GM19452 (cell line): ENCODE results near the gene A1BG.
A peak's percentile ranks its signal among the peaks of the same experiment; 100 is the strongest.
"Not testable (repeated sequence)": the region's sequence is repeated elsewhere in the genome, so short reads cannot be mapped to it uniquely, and the experiment has no call there.

Source experiments
- ATAC-seq: cut with Tn5 transposase; IDR thresholded peaks from one replicate; pipeline ENCODE4 v1.9.1; 2021; ENCODE audit not compliant: unreplicated experiment

A1BG gene

DNA sequence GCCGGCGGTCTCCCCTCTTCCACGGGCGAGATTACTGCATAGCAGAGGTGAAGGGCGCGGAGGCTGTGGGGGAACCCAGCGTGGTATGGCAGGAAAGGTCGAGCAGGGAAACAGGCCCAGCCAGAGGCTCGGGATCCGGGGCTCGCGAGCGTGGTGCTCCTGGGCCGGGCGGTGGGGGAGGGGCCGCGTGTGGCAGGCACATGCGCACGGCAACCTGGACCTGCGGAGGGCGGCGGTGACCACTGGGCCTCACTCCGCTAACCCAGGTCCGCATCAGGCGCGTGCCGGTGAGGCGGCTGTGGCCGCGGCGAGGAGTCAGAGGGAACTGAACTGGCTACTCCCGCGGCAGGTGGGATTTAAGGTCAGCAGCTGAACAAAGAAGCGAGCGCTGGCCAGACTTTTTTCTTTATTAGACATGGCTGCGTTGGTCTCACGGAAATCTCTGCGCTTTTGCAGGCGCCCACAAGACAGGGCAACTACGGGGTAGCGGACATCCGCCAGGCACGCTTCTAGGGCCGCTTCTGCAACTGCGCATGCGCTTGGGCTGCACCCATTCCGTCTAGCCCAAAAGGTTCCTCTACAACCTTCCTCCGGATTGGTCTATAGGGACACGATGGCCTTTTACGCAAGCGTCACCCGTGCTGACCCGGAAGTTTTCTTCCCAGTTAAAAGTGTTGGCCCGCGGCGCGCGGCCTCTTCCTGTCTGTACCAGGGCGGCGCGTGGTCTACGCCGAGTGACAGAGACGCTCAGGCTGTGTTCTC lies 33.5 kb upstream of the A1BG start, which contains the start of gene RPS5:
Gene RPS5 (plus strand): TSS at position 694 of the 762 bp plus-strand sequence. CDS start 869 bp downstream, outside the sequence.
- peak; percentile 87 for ATAC-seq

- ATAC-seq = peak; percentile 6
Measured at GRCh38 chr19:58385891-58386575, 32.7 kb upstream of the A1BG start.

GRCh38 chr19:58385313-58385890 lies 32.1 kb upstream of the A1BG start:
- ATAC-seq = no peak

DNA sequence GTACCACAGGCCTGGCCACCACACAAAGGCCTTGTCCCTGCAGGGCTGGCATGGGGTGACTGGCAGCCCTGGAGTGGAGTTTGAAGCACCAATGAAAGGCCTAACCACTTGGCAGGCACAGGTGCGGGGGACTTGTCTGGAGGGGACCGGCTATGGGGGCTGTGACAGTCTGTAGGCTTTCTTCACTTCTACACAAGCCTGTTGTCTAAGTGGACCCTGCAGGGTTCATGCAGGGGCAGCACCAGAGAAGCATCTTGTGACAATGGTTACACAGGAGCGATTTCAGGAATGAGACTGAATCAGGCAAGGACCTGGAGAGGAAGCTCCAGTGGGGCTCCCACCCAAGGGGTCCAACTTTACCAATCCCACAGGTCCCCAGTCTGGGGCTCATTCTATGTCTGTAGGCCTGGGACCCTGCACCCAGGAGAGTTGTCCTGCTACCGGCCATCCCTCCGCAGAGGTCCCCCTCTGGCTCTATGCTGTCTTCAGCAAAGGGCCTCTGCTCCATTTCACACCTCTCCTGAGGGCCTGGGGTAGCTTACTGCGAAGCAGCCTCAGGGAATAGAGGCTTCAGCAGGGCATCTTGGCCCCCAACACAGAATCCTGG lies 29.8 kb upstream of the A1BG start:
- no peak for ATAC-seq

GRCh38 chr19:58381460-58382212 lies 28.3 kb upstream of the A1BG start:
- no peak for ATAC-seq

DNA sequence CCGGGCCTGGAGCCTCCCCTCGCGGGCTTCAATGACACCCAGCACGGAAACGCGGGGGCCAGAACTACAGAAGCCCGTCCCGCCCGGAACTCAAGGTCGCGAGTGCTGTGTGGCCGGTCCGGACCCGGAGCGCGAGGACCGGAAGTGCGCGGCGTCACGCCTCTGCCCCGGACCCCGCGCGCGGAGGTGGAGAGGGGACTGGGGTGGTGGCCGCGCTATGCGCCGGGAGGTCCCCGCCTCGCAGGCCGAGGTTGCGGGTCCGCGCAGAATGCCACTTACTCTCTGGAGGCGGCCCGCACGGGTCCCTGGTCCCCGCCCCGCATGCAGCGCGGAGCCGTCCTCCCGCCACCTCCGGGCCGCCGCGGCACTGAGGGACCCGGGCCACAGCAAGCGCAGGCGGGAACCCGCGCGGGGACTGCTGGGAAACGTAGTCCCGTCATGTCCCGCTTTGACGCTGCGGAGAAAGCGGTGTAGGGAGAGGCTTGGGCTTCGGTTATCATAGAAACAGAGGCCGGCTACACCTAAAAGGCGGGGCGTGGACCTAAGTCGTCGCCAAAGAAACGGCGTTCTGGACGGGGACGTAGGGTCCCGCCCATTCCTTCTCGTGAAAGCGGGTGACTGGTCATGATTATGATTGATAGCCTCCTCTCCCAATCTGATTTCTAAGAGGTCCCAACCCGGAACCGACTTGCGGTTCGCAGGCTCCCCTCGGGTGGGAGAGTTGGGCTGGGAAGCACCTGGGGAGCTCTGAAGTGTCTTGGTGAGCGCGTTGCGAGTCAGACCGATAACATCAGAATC lies 27.6 kb upstream of the A1BG start, which contains the start of gene ZNF837:
Gene ZNF837 (minus strand): TSS at position 369 of the 798 bp plus-strand sequence. CDS start 11,698 bp downstream, outside the sequence.
- peak; percentile 80 for ATAC-seq

DNA sequence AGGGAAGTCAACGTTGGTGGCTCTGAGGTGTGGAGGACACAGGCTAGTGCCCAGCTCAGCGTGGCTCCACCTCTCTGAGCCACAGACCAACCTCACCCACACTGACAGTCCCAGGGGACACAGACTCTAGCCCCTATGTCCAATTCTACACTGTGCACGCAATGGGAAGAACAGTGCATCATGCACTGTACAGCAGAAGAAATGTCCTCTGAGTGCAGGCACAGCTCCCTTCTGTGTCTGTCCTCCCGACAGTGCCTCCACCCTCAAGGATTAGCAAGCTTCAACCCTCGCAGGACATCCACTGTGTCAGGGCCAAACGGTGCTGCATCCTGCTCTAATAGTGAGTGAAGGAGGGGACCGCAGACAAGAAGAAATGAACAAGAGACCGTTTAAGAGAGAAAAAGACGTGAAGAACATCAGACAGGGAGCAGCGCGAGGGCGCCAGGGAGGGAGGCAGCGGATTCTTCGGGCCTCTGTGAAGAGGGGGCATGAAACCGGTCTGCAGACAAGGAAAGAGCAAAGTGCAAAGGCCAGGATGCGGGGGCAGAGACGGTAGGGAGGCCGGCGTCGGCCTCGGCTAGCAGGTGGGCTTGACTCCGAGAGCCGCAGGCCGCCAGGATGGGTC lies 26.9 kb upstream of the A1BG start:
- no peak for ATAC-seq

DNA sequence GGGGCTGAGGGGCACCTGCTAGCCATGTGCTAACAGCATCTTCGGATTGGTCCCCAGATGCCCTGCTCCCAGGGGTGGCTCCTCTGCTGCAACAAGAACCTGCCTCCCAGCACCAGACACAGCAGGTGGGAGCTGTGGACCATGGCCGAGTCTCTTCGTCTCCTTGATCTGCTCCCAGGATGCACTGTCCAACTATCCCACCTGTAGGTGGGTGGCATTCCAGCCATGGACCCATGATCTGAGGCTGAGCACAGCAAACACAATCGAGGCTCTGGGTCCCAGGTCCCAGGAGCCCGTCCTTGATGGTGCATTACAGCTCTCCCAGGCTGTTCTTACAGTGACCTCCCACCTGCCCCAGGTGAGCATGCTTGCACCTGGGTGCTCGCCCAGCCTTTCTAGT lies 26.0 kb upstream of the A1BG start:
- ATAC-seq = no peak

GRCh38 chr19:58376724-58377123 lies 23.4 kb upstream of the A1BG start:
- ATAC-seq = not testable (repeated sequence)

DNA sequence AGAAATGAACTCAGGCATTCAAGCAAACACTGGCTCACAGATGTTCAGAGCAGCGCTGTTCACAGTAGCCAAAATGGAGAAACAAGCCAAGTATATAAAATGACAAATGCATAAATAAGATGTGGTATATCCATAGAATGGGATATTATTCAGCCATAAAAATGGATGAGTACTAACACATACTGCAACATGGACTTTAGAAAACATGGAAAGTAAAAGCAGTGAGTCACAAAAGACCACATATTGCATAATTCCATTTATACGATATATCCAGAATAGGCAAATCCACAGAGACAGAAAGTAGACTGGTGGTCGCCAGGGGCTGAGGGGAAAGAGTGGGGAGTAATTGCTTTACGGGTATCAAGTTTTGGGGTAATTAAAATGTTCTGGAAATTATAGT lies 20.9 kb upstream of the A1BG start:
- ATAC-seq = no peak

DNA sequence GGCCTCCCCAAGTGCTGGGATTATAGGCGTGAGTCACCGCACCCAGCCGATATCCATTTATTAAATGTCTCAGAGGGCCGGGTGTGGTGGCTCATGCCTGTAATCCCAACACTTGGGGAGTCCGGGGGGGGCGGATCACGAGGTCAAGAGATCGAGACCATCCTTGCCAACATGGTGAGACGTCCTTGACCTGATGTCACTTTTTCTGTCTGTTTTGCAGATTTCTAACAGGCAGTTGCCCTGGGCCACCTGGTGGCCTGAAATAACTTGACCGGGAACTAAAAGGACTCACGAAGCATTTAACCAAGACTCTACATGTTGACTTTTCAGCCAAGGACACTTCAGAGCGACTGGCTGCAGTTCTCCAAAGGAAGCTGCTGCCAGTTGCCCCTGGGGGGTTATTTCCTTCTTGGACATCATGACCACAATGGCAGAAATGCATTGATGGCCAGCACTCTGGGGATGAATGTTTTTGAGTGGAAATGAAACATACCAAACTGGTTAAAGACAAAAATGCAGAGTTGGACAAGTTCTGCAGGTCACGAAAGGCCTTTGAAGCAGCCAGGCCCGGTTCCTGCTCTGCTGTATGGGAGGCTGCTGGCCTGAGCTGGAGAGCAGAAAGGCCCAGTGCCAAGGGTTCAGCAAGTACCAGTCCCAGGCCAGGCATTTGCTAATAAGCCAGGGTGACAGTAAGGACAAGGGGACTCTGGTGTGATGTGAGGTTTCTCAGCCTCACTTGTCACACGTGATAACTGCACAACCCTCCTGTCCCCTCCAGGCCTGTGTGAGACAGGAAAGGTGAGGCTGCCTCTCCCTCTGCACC lies 19.2 kb upstream of the A1BG start:
- no peak for ATAC-seq

DNA sequence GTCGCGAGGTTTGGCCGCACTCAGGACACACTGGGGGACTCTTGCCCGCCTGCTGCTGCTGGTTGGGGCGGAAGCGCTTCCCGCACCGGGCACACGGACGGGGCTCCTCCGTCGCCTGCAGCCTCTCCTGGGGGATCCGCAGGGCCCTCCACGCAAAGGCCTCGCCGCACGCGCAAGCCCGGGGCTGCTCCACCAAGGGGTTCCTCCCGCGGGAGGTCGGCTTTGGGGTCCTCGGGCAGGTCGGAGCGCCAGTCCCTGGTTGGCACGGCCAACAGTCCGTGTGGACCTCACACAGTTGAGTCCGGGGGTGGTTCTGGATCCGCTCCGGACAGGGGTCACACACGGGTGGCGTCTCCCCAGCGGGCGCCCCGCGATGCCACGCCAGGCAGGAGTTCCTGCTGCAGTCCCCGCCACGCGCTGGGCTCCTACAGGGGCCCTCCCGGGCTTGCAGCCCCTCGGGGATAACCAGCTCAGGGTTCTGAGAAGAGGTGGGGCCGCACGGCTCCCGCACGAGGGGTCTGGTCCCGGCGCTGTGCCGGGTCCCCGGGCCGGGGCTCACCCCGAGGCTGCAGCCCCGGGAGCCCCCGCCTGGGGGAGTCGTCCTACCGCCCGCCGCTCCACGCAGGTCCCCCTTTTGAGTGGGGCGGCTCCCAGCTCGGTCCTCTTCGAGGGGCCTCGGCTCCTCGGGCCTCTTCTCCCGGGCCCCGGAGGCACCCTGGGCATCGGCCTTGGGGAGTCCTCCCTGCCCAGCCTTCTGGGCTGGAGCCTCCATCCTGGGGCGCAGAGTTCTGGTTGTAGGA lies 15.5 kb upstream of the A1BG start:
- ATAC-seq = no peak

GRCh38 chr19:58367698-58368454 lies 14.6 kb upstream of the A1BG start:
- ATAC-seq = no peak

DNA sequence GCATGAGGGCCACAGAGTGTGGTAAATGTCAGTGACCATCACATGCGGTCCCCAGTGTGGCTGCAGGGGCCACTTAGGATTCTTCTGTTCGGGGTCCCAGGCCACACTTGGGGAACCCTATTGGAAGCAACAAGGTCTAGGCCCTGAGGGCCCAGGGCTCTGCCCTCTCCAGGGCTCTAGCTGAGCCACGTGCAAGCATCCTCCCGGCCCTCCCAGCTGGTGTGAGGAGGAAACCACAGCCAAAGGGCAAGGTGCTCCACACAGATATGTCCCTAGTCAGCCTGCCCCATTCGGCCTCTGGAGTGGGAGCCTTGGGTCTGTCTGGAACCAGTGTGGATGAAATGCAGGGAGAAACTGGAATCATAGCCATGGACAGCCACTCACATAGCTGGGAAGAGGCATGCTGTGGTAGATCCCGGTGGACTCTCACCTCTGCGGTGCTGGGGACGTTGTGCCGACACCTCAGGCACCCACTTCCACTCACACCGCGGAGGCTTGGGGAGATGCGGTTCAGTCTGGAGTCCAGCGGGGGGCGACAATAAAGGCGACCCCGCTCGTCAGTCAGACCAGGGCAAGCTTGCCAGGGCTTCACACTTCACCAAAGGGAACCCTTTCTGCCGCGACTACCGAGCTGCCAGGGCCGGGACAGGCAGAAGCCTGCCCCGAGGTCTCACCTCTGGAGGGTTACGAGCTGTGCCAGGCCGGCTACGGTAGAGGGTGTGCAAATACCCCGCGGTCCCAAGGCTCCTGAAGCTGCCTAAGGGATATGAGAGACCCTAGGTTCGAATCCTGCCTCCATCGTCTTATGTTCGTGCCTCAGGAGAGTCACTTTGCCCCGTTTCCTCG lies 13.5 kb upstream of the A1BG start:
- no peak for ATAC-seq

DNA sequence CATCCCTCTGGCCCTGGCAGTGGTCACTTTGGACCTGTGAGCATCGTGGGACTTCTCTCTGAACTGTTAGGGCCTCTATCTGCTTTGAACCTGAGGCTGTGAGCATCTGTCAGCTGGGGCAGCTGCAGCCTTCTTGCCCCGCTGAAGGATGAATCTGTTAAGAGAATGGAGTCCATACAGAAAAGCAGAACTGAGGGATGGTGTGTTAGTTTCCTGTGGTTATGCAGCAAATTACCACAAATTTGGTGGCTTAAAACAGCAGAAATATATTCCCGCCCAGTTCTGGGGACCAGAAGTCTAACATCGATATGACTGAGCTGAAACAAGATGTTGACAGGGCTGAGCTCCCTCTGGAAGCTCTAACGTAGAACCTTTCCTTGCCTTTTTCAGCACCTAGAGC lies 10.9 kb upstream of the A1BG start:
- ATAC-seq = no peak

DNA sequence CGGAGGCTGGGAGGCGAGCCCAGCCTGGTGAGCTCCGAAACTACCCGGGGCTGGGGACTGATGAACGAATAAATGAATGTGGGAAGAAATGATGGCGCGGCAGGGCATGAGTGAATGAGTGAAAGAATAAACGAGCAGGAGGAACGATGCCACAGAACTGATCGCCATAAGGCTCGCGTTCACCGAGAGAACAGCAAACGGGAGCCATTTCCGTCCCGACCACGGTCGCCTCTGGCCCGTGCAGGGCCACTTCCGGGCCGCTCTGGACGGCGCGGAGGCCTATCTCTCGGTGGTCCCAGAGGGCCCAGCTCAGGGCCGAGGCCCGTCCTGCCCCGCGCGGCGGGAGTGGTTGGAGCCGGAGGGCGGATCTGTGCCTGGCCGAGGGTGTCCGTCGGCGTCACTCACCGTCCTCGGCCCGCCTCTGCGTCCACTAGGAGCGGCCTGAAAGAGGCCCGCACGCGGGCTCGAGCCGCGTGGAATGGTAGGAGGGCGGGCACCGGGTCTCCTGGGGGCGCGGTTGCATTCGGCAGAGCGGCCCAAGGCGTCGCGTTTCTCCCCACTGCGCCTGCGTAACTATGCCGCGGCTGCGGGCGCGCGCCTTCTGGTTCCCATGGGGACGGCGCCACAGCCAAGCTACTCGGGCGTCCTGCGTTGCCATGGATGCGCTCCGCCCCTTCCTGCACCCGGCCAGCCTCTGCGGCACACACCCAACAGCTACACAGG lies 9.1 kb upstream of the A1BG start, which contains the start of gene ZNF497:
Gene ZNF497 (minus strand): TSS at position 480 of the 723 bp plus-strand sequence. CDS start 5,116 bp downstream, outside the sequence.
- ATAC-seq = peak; percentile 88
